NB4 (cell line): ENCODE measurements around the gene NFIX.

Experiments used
- MYC ChIP-seq: IDR thresholded peaks from 2 replicates; pipeline ENCODE4 v1.6.1; 2011; ENCODE audit warnings: low read depth, low read length
- TF ChIP-seq, protein P1 (sequence below): IDR thresholded peaks from one replicate; pipeline ENCODE4 v1.5.1; 2012; ENCODE audit warnings: low read depth, low read length

- TF ChIP-seq, protein P1, sequence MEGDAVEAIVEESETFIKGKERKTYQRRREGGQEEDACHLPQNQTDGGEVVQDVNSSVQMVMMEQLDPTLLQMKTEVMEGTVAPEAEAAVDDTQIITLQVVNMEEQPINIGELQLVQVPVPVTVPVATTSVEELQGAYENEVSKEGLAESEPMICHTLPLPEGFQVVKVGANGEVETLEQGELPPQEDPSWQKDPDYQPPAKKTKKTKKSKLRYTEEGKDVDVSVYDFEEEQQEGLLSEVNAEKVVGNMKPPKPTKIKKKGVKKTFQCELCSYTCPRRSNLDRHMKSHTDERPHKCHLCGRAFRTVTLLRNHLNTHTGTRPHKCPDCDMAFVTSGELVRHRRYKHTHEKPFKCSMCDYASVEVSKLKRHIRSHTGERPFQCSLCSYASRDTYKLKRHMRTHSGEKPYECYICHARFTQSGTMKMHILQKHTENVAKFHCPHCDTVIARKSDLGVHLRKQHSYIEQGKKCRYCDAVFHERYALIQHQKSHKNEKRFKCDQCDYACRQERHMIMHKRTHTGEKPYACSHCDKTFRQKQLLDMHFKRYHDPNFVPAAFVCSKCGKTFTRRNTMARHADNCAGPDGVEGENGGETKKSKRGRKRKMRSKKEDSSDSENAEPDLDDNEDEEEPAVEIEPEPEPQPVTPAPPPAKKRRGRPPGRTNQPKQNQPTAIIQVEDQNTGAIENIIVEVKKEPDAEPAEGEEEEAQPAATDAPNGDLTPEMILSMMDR, result no peak
- TF ChIP-seq MYC, result no peak
Observed at GRCh38 chr19:12983091-12983490, 12.2 kb upstream of the NFIX start.
